ENCODE data around the gene SNAP47.
"Not testable (repeated sequence)": the region's sequence is repeated elsewhere in the genome, so short reads cannot be mapped to it uniquely, and the experiment has no call there.

Gene SNAP47, protein sequence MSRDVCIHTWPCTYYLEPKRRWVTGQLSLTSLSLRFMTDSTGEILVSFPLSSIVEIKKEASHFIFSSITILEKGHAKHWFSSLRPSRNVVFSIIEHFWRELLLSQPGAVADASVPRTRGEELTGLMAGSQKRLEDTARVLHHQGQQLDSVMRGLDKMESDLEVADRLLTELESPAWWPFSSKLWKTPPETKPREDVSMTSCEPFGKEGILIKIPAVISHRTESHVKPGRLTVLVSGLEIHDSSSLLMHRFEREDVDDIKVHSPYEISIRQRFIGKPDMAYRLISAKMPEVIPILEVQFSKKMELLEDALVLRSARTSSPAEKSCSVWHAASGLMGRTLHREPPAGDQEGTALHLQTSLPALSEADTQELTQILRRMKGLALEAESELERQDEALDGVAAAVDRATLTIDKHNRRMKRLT

DNA sequence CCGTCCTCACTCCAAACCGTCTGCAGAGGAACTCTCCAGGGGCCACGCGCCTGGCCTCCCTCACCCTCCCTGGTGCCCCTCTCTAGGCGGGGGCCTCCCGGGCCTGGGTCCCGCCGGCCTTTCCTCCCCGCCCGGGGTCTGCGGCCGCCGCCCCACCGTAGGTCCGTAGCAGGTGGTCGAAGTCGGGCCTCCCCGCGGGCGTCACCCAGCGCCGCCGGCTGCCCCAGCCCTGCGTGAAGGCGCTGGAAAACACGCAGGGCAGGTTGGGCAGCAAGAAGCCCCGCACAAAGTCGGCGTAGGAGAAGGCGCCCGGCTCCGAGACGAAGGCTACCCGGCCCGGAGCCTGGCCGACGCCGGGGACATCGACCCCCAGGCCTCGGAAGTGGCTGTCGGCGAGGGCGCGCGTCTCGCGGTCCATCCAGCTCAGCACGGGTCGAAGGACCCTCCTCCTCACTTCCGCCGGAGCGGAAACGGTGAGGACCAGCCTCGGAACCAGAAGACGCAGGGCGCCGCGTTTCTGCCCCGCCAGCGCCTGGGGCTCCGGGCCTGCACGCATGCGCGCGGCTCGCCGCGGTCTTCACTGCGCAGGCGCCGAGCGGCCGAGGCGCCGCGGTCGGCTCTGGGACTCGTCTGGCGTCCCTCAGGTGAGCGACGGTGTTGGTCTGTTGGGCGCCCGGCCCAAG lies at the start of gene SNAP47, which contains the start of gene JMJD4:
SNAP47 (plus strand) TSS at position 580 of the 683 bp plus-strand sequence. CDS start 12,302 bp downstream, outside the sequence.
JMJD4 (minus strand) TSS at position 447 of the 683 bp plus-strand sequence; CDS start at position 418, 29 bp downstream.
- DNase-seq (ENCODE audit: low read depth in 2 of 2): peak; percentile 76 to 79

GRCh38 chr1:227685807-227686206 lies 49.4 kb upstream of the SNAP47 start:
- DNase-seq (ENCODE audit: low read depth in 2 of 2): no peak

- DNase-seq (ENCODE audit: low read depth in 2 of 2): no peak
These were observed 37.8 kb upstream of the SNAP47 start for GRCh38 chr1:227697321-227697864.

GRCh38 chr1:227701631-227702030 lies 33.6 kb upstream of the SNAP47 start:
- not testable (repeated sequence) for DNase-seq (ENCODE audit: low read depth in 2 of 2)

DNA sequence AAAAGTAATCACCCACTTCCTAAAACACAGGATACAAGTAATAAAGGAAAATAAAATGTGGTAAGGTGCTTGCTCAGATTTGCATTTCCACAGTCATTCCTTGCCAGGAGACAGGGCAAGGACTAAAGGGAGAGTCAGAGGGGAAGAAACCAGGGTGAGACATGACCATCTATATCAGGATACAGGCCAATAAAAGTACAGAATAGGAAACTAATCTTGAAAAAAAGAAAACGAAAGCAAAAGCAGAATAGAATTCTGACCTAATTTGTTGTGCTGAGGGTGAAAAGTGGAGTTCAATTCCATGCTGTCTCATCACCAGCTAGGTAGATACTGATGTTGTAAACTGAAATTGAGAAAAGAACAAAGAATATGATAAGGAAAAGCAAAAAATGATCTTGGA lies 27.4 kb upstream of the SNAP47 start:
- DNase-seq (ENCODE audit: low read depth in 2 of 2): no peak

GRCh38 chr1:227709451-227709850 lies 25.8 kb upstream of the SNAP47 start:
- DNase-seq (ENCODE audit: low read depth in 2 of 2): no peak

DNA sequence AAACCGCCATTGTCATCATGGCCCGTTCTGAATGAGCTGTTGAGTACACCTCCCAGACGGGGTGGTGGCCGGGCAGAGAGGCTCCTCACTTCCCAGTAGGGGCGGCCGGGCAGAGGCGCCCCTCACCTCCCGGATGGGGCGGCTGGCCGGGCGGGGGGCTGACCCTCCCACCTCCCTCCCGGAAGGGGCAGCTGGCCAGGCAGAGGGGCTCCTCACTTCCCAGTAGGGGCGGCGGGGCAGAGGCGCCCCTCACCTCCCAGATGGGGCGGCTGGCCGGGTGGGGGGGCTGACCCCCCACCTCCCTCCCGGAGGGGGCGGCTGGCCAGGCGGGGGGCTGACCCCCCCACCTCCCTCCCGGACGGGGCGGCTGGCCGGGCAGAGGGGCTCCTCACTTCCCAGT lies 24.8 kb upstream of the SNAP47 start:
- not testable (repeated sequence) for DNase-seq (ENCODE audit: low read depth in 2 of 2)

DNA sequence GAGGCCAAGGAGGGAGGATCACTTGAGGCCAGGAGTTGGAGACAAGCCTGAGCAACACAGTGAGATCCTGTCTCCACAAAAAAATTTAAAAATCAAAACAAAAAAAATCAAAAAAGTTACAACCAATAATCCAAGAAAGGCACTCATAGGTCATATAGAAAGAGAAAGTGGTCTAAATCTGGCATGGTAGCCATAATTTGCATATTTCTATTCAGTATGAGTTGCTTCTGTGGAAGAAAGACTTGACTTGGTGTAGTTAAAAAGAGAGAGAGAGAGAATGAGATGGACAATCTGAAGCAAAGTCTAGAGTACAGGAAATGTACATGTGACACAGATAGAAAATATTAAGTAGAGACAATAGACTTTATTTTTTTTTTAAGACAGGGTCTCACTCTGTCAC lies 22.6 kb upstream of the SNAP47 start:
- no peak for DNase-seq (ENCODE audit: low read depth in 2 of 2)

DNA sequence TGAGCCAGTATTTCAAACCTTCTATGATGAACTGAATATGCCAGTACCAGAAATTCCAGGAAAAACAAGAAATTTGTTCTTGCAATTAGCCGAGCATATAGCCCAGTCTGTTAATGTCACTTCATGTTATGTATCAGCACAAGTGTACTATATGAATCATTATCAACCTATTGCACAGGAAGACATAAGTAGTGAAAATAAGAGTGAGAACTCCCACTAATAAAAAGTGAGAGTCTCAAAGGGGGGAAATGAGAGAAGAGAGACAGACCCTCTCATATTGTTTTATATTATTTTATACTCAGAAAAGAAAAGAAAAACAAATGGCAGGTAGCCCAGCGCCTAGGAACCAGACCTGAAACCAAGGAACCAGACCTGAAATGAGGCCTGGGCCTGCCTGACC lies 16.3 kb upstream of the SNAP47 start:
- DNase-seq (ENCODE audit: low read depth in 2 of 2): no peak

DNA sequence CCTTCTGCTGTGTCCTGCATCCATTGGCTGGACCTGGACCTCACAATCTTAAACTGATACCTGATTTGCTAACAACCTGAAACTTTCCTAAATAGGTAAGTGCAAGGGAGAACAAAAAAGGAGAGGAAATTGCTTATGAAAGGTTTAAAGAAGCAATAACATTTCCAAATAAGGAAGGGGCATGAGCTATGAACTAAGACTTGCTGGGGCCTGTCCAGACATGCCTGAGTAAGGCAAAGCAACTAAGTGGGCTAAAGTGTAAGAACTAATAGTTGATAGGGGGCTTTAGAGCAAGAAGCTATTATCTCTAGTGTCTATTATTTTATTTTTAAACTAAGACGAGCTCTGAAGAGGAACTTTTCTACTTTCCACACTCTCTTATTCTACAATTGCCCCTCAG lies 11.8 kb upstream of the SNAP47 start:
- DNase-seq (ENCODE audit: low read depth in 2 of 2): no peak

- DNase-seq (ENCODE audit: low read depth in 2 of 2): no peak
These were observed 10.2 kb upstream of the SNAP47 start for GRCh38 chr1:227725046-227725445.

- DNase-seq (ENCODE audit: low read depth in 2 of 2): no peak
These were observed 8.9 kb upstream of the SNAP47 start for GRCh38 chr1:227726318-227726717.

GRCh38 chr1:227726924-227727599 lies 8.2 kb upstream of the SNAP47 start:
- no peak for DNase-seq (ENCODE audit: low read depth in 2 of 2)

GRCh38 chr1:227728059-227728891 lies 7.0 kb upstream of the SNAP47 start:
- DNase-seq (ENCODE audit: low read depth in 2 of 2): no peak

- no peak for DNase-seq (ENCODE audit: low read depth in 2 of 2)
These were observed 6.4 kb upstream of the SNAP47 start for GRCh38 chr1:227728892-227729143.

DNA sequence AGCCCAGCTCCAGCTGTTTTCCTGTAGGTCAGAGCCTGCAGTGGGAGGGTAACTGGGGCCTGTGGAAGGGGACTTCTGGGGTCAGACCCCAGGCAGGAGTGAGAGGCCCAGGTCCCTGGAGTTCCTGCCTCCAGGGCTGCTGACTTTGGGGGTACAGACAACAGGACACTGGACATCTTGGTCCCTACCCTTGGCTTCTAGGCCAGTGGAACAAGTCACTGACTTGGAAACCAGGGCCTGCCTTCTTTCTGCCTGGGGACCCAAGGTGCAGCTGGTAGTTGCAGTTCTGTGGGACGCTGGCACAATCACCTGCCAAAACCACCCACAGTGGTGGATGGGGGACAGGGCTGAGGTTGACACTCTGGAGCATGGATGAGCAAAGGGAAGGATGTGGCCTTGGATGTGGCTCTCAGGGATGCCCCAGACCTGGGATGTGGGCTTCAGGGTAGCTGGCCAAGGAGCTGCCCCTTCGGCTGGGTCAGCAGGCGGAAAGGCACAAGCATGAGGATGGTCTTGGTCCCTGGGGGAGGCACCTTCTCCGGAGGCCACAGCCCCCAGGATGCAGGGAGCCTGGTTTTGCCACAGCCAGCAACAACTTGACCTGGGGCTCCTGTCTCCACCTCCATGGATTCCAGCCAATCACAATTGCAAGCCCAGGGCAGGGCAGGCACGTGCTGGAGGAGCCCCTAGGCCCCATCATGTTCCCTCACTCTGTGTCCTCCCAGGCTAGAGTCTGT lies 5.9 kb upstream of the SNAP47 start:
- no peak for DNase-seq (ENCODE audit: low read depth in 2 of 2)

DNA sequence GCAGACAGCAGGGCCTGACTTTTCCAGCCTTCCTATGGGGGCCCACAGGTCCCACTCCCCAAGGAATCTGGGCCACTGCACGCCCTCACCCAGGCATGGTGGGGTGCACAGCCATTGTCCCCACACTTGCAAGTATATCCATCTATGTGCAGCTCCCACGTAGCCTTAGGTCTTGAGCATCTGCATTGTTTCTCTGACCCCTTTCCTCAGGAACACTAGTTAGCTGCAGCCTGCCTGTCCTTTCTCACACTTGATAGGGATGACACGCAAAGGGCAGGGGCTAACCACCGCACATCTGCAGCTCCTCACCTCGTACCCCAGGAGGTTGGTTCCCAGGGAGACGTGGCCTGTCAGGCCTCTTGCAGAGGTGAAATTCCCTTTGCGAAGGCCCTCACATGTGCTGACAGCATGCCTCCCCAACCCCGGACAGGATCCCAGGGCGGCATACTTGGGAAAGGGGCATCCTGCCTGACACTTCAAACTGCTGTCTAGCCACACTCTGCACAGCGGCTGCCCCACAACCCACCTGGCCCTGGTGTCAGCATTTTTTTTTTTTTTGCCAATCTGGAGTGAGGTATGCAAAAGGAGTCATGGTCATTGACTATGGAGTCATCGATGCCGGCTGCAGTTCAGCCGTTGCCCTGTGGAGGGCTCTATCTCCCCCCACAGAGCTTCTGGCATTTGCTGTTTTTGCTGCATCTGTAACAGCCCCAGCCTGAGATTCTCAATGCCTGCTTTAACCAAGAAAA lies 5.2 kb upstream of the SNAP47 start:
- DNase-seq (ENCODE audit: low read depth in 2 of 2): peak; percentile 34 to 38

DNA sequence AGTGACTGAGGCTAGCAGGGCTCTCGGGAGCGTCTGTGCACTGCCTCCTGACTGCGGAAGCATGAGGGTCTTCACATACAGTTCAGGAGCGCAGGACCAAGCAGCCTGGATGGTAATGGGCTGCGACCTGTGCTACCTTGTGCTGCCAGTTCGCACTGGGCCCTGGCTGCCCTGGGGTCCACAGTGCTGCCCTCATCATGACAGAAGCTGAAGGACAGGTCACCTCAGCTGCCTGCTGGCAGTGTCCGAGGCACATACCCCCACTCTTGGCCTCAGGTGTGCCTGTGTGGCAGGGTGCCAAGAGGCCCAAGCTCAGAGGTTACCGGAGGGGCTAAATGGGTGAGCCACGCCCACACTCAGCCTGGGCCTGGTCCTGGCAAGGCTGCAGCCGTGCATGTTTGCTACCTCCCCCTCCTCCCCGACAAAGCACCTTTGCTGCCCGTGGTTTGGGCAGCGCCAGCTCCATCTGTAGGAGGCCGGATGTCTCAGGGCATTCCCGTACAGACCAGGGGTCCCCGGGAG lies 4.5 kb upstream of the SNAP47 start:
- no peak for DNase-seq (ENCODE audit: low read depth in 2 of 2)

GRCh38 chr1:227731241-227731677 lies 4.0 kb upstream of the SNAP47 start:
- DNase-seq (ENCODE audit: low read depth in 2 of 2): no peak
